AG04449 (cell line): Measurements from ENCODE around the gene HSD11B1L.
"Not testable (repeated sequence)": the region's sequence is repeated elsewhere in the genome, so short reads cannot be mapped to it uniquely, and the experiment has no call there.

ENCODE experiments used
- CTCF ChIA-PET: fragments of 350-600 bp; formaldehyde crosslinking; extraction: SDS; loops from one replicate; lab custom pipeline; 2021; ENCODE audit warnings: antibody characterized with exemption; lab: Yijun Ruan, JAX
- POLR2A ChIA-PET: fragments of 400-600, 350-600 bp; formaldehyde crosslinking; extraction: SDS; loops from one replicate; lab custom pipeline; 2020; ENCODE audit warnings: antibody characterized with exemption, inconsistent platforms; lab: Yijun Ruan, JAX
- DNase-seq: peaks from one replicate; pipeline ENCODE4 v3.0.0-alpha.2; 2010; ENCODE audit warnings: low read depth, low spot score
- H3K4me3 ChIP-seq: 2 replicates; pipeline ENCODE4 v1.5.1; 2011; ENCODE audit warnings: low read depth, mild to moderate bottlenecking, control low read depth, low read length
- TF ChIP-seq, protein P1 (sequence below): IDR thresholded peaks from one replicate; pipeline ENCODE4 v1.5.1; 2011; ENCODE audit warnings: mild to moderate bottlenecking, moderate library complexity, low read length, control low read depth, inconsistent platforms; ENCODE audit not compliant: insufficient read depth; ENCODE audit errors: missing control alignments

Gene HSD11B1L

DNA sequence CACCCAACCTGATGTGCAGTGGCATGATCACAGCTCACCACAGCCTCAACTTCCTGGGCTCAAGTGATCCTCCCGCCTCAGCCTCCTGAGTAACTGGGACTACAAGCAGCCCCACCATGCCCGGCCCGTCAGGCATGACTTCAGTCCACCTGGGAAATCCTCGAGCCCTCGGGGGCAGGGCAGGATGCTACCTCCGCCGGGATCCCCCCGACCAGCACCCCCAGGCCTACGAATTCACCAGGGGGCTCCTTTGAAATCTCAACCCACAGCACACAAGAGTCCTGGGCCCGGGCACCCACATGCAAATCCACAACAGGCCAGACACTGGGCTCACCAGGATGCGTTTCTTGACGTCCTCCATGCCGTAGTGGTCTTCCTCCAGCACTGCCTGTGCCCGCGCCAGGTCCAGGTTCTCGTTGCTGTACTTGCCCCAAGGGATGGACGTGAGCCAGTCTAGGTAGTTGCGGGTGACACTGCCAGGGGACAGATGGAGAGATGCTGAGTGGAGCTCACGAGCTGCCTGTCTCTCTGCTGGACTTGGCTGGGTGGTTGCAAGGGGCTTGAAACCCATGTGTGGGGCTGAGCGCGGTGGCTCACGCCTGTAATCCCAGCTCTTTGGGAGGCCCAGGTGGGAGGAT, 19.7 kb downstream of the HSD11B1L start:
- CTCF ChIA-PET: interaction anchor here (1.7 to 5.2 kb wide), 2 partner anchors 9 to 12 kb away, joined by 5 to 38 read pairs; partner anchors contain the start of gene RPL36

DNA sequence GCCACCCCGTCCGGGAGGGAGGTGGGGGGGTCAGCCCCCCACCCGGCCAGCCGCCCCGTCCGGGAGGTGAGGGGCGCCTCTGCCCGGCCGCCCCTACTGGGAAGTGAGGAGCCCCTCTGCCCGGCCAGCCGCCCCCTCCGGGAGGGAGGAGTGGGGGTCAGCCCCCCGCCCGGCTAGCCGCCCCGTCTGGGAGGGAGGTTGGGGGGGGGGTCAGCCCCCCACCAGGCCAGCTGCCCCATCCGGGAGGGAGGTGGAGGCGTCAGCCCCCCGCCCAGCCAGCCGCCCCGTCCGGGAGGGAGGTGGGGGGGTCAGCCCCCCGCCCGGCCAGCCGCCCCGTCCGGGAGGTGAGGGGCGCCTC, 21.2 kb downstream of the HSD11B1L start:
- DNase-seq, H3K4me3 ChIP-seq: not testable (repeated sequence)
- ChIA-PET POLR2A (interaction anchor here (0.6 kb wide), 1 partner anchor 10 kb away, joined by 3 read pairs; no protein-coding TSS in a partner anchor), CTCF (interaction anchor here (1.0 kb wide), 1 partner anchor 12 kb away, joined by 3 read pairs; no protein-coding TSS in a partner anchor)

More for the DNA sequence above, 19.7 kb downstream of the HSD11B1L start:
- no peak overlapping the region for H3K4me3 ChIP-seq
- DNase-seq: no peak
- POLR2A ChIA-PET: no interaction called here
- TF ChIP-seq, protein P1, sequence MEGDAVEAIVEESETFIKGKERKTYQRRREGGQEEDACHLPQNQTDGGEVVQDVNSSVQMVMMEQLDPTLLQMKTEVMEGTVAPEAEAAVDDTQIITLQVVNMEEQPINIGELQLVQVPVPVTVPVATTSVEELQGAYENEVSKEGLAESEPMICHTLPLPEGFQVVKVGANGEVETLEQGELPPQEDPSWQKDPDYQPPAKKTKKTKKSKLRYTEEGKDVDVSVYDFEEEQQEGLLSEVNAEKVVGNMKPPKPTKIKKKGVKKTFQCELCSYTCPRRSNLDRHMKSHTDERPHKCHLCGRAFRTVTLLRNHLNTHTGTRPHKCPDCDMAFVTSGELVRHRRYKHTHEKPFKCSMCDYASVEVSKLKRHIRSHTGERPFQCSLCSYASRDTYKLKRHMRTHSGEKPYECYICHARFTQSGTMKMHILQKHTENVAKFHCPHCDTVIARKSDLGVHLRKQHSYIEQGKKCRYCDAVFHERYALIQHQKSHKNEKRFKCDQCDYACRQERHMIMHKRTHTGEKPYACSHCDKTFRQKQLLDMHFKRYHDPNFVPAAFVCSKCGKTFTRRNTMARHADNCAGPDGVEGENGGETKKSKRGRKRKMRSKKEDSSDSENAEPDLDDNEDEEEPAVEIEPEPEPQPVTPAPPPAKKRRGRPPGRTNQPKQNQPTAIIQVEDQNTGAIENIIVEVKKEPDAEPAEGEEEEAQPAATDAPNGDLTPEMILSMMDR: no peak

DNA sequence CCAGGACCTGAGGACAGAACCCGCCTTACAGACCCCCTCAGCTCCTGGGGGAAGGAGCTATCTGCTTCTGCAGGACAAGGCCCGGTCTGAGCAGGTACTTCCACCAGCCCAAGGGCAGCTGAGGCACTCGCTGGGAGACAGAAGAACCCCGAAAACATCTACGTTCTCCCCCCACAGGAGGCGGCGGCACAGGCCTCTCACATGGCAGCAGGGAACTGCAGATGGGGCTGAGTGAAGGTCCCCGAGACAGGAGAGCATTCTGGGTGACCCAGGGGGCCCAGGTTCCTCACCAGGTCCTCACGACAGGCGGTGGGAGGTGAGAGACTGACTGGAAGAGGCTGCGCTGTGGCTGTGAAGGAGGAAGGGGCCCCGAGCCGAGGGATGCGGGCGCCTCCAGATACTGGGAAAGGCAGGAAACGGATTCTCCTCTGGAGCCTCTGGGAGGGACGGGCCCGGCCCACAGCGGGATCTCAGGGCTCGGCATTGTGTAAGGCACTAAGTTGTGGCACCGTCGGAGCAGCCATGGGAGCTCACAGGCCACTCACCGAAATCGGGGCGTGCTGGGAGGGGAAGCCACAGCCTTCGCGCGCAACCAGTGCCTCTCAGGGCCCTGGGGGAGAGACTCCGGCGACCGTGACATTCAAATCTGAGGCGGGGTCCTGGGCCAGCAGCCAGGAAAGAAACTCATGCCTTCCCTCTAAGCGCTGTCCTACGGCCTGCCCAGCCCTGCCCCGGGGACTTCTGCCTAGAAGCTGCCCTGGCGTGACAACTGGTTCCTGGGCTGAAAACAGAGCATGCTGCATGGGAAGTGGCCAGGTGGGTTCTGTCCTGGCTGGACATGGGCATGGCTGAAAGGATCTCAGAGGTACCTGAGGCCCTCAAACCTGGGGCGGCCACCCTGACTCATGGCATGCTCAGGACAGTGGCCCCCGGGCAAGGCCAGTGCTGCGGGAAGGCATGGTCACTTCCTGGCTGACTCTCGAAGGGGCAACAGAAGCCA, 23.3 kb downstream of the HSD11B1L start:
- ChIA-PET POLR2A (no interaction called here), CTCF (interaction anchor here (2.5 to 2.6 kb wide), 2 partner anchors 15 to 17 kb away, joined by 9 to 11 read pairs; partner anchors contain the start of gene RPL36)

DNA sequence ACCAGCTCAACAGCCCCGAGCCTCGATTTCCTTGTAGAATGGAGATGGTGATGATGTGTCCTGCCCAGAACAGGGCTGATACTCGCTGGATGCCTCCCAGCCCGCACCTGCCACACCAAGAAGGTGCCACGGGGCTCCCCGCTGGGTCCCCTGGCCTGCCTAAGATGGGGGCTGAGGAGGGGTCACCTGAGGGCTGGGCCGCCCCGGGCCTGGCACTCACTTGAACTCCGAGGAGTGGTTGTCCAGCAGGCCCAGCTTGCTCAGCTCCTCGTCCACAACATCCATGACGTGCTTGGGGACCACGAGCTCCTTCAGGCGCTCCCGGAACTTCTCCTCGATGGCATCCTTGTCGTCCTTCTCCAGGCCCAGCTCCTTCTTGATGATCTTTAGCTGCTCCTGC, 24.7 kb downstream of the HSD11B1L start:
- ChIA-PET CTCF (interaction anchor here (1.1 to 2.6 kb wide), 4 partner anchors 13 to 19 kb away, joined by 3 to 11 read pairs (median 8); partner anchors contain the start of gene RPL36), POLR2A (no interaction called here)
- TF ChIP-seq, protein P1: no peak
- no peak for DNase-seq
- no peak overlapping the region for H3K4me3 ChIP-seq

More for the DNA sequence above, 23.3 kb downstream of the HSD11B1L start:
- H3K4me3 ChIP-seq: no peak overlapping the region
- TF ChIP-seq, protein P1: no peak
- no peak for DNase-seq

DNA sequence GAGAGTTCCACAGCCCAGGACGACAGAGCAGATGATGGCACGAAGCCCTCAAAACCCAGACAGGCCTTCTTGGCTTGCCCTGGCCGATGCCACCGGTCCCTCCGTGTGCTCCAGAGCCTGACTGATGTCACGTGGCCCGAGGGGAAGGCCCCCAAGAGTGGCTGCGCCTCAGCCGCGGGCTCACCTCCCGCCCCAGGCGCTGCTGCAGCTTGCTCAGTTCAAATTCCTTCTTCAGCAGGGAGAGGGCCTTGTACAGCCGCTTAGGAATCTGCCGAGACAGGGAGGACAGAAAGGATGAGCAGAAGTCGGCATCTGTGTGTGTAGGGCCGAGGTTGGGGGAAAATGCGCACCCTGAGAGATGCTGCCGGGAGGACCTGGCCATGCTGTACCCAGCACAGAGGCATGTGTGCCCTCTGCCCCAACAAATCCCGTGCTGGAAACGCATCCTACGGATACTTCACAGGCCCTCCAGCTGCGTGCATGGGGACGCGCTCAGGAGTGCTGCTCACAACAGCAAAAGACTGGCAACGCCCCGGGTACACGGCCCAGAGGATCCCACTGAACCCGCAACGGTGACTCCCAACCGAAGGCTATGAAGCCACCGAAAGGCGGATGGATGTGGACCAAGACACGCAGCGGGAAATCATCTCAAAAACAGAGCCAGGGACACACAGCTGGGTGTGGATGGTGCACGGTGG, 26.2 kb downstream of the HSD11B1L start:
- ChIA-PET CTCF (interaction anchor here (4.4 kb wide), 1 partner anchor 18 kb away, joined by 21 read pairs; the partner anchor contains the start of gene RPL36), POLR2A (no interaction called here)
- no peak for DNase-seq

More for the DNA sequence above, 26.2 kb downstream of the HSD11B1L start:
- H3K4me3 ChIP-seq: no peak overlapping the region
- TF ChIP-seq, protein P1: no peak
